ENCODE data around the gene SUSD6.

DNA sequence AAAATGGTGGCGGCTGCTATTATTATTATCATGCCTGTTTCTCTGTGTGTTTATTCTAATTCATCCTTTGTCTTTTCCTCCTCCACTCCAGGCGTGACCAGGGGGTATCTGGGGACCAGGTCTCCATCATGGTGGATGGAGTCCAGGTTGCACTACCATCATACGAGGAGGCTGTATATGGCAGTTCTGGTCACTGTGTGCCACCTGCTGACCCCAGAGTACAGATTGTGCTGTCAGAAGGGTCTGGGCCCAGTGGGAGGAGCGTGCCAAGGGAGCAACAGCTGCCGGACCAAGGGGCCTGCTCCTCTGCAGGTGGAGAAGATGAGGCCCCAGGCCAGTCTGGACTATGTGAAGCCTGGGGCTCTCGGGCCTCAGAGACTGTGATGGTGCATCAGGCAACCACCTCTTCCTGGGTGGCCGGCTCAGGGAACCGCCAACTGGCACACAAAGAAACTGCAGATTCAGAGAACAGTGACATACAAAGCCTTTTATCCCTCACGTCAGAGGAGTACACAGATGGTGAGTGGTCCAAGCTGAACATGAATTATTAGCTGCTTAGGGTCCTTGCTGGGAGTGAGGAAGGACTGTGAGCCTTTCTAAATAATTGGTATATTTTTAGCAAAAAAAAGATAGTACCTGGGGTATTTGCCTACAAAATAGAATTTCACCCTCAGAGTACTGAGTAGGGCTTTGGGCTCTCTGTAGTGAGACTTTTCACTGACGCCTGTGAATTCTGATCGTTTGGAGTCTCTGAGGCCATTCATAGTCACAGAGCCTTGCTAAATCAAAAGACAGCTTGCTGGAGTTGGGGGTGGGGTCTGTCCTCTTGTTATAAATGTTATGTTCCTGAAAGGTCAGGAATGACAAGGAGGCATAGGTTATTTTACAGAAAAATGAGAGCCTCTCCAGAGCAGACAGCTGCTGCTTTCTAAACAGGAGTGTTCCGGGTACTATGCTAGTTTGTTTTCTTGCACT is 97.5 kb downstream of the SUSD6 start:
- TF ChIP-seq, protein P1, sequence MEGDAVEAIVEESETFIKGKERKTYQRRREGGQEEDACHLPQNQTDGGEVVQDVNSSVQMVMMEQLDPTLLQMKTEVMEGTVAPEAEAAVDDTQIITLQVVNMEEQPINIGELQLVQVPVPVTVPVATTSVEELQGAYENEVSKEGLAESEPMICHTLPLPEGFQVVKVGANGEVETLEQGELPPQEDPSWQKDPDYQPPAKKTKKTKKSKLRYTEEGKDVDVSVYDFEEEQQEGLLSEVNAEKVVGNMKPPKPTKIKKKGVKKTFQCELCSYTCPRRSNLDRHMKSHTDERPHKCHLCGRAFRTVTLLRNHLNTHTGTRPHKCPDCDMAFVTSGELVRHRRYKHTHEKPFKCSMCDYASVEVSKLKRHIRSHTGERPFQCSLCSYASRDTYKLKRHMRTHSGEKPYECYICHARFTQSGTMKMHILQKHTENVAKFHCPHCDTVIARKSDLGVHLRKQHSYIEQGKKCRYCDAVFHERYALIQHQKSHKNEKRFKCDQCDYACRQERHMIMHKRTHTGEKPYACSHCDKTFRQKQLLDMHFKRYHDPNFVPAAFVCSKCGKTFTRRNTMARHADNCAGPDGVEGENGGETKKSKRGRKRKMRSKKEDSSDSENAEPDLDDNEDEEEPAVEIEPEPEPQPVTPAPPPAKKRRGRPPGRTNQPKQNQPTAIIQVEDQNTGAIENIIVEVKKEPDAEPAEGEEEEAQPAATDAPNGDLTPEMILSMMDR (IDR thresholded peaks at IDR 0.05; ENCODE audit: low read length) = no peak
- no peak for TF ChIP-seq EZH2phosphoT487 (IDR thresholded peaks at IDR 0.05; ENCODE audit: low read length)

Measured in MM.1S (cell line).